ENCODE measurements around the gene AHR.

AHR gene

DNA sequence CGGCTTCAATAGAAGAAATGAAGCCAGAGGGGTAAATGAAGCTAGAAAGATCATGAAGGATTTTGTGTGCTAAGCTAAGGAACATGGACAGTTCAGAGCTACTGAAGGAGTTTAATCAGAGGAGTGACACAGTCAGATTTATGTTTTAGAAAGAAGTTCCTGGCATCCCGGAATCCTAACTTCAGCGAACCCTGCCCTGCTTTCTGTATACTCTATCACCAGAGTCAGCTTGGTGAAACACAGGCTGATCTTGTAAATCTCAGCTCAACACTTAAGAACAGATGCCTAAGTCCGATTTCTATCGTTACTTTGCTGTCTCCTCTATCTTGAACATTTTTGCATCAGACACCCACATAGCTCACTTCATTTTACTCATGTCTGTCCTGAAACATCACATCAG is 9.1 kb downstream of the AHR start:
- ATAC-seq (ENCODE audit: low read depth) (no peak), DNase-seq (ENCODE audit: low spot score) (no peak)
- H3K4me3 ChIP-seq (ENCODE audit: severe bottlenecking), result no peak overlapping the region
- H3K27ac ChIP-seq (ENCODE audit: poor library complexity, severe bottlenecking), result no peak overlapping the region
- peaks cover 38% of the 10 kb centered on the region for H3K36me3 ChIP-seq (ENCODE audit: low read depth)
- no peaks in the 10 kb centered on the region for H3K9me3 ChIP-seq (ENCODE audit: severe bottlenecking)
- no peaks in the 10 kb centered on the region for H3K27me3 ChIP-seq (ENCODE audit: insufficient read depth, poor library complexity, severe bottlenecking)
- TF ChIP-seq, protein P1, sequence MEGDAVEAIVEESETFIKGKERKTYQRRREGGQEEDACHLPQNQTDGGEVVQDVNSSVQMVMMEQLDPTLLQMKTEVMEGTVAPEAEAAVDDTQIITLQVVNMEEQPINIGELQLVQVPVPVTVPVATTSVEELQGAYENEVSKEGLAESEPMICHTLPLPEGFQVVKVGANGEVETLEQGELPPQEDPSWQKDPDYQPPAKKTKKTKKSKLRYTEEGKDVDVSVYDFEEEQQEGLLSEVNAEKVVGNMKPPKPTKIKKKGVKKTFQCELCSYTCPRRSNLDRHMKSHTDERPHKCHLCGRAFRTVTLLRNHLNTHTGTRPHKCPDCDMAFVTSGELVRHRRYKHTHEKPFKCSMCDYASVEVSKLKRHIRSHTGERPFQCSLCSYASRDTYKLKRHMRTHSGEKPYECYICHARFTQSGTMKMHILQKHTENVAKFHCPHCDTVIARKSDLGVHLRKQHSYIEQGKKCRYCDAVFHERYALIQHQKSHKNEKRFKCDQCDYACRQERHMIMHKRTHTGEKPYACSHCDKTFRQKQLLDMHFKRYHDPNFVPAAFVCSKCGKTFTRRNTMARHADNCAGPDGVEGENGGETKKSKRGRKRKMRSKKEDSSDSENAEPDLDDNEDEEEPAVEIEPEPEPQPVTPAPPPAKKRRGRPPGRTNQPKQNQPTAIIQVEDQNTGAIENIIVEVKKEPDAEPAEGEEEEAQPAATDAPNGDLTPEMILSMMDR (IDR thresholded peaks at IDR 0.05; ENCODE audit: poor library complexity, severe bottlenecking), result no peak
- peaks cover 37% of the 10 kb centered on the region for H3K4me1 ChIP-seq (ENCODE audit: insufficient read depth, poor library complexity, severe bottlenecking)

DNA sequence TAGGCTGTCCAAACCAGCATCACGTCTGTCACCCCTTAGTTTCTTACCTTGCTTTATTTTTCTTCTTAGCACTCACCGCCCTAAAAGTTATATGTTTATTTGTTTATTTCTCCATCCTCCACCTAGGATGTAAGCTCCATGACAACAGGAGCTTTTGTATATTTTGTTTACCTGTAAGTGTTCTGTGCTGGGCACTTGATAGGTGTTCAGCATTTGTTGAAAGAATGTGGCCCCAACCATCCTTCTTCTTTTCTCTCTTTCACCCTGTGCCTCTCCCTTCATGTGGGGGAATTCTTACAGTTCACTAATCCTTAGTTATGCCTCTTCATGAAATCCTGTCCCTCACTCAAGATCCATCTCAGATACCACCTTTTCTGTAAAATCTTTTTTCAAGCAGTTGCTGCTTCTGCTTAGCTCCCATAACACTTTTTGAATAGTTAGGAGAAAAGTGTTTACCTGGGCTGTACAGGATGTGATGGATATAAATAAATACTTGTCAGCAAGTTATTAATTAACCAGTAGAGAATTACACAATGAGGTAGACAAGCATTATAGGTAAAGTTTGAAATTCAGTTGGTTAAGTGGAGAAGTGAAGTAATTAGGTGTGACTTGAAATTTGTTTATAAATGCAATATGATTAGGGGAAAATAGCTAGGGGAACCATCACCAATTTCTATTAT is 9.7 kb downstream of the AHR start:
- ATAC-seq (ENCODE audit: low read depth), result no peak

DNA sequence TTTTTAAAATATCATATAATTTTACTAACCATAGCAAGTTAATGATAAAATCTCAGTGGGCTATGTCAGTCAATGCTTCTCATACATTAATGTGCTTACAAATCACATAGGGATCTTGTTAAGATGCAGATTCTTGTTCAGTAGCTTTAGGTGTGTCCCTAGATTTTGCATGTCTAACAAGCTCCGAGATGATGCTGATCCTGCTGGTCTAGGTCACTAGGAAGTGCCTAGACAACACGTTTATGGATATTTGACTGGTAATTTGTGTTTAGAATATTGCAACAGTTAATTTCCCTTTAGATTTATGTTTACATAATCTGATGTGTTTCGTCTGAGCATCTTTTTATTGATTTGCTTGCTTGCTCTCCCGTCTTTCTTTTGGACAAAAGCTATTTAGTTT is 12.7 kb downstream of the AHR start:
- Histone ChIP-seq H3K36me3 (ENCODE audit: low read depth) (peaks cover 71% of the 10 kb centered on the region), H3K4me3 (ENCODE audit: severe bottlenecking) (no peak overlapping the region), H3K9me3 (ENCODE audit: severe bottlenecking) (no peaks in the 10 kb centered on the region), H3K4me1 (ENCODE audit: insufficient read depth, poor library complexity, severe bottlenecking) (peaks cover 26% of the 10 kb centered on the region), H3K27me3 (ENCODE audit: insufficient read depth, poor library complexity, severe bottlenecking) (no peaks in the 10 kb centered on the region), H3K27ac (ENCODE audit: poor library complexity, severe bottlenecking) (no peak overlapping the region)
- TF ChIP-seq, protein P1 (IDR thresholded peaks at IDR 0.05; ENCODE audit: poor library complexity, severe bottlenecking), result no peak
- ATAC-seq (ENCODE audit: low read depth) (no peak), DNase-seq (ENCODE audit: low spot score) (no peak)

More for the DNA sequence above, 9.7 kb downstream of the AHR start:
- H3K4me3 ChIP-seq (ENCODE audit: severe bottlenecking), result no peak overlapping the region
- H3K27ac ChIP-seq (ENCODE audit: poor library complexity, severe bottlenecking), result no peak overlapping the region
- peaks cover 37% of the 10 kb centered on the region for H3K4me1 ChIP-seq (ENCODE audit: insufficient read depth, poor library complexity, severe bottlenecking)
- no peak for DNase-seq (ENCODE audit: low spot score)
- H3K36me3 ChIP-seq (ENCODE audit: low read depth), result peaks cover 44% of the 10 kb centered on the region
- TF ChIP-seq, protein P1 (IDR thresholded peaks at IDR 0.05; ENCODE audit: poor library complexity, severe bottlenecking), result no peak
- no peaks in the 10 kb centered on the region for H3K9me3 ChIP-seq (ENCODE audit: severe bottlenecking)
- H3K27me3 ChIP-seq (ENCODE audit: insufficient read depth, poor library complexity, severe bottlenecking), result no peaks in the 10 kb centered on the region

DNA sequence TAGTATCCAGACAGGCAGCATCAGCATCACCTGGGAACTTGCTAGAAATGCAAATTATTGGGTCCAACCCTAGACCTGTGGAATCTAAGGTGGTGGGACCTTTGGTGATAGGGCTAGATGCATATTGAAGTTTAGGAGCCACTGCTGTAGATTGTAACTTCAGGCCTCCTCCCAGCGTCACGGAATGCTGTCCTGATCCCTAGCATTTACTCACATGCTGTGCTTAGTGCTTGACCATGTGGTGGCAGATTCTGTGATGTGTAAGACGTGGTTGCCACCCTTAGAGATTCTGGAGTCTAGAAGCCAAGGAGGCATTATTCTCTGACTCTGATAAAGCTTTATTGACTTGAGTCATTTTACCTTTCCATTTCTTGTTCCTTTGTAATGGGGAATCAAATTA is 13.5 kb downstream of the AHR start:
- Histone ChIP-seq H3K4me3 (ENCODE audit: severe bottlenecking) (no peak overlapping the region), H3K4me1 (ENCODE audit: insufficient read depth, poor library complexity, severe bottlenecking) (peaks cover 20% of the 10 kb centered on the region), H3K36me3 (ENCODE audit: low read depth) (peaks cover 71% of the 10 kb centered on the region), H3K27ac (ENCODE audit: poor library complexity, severe bottlenecking) (no peak overlapping the region), H3K9me3 (ENCODE audit: severe bottlenecking) (no peaks in the 10 kb centered on the region), H3K27me3 (ENCODE audit: insufficient read depth, poor library complexity, severe bottlenecking) (no peaks in the 10 kb centered on the region)
- TF ChIP-seq, protein P1 (IDR thresholded peaks at IDR 0.05; ENCODE audit: poor library complexity, severe bottlenecking), result no peak
- ATAC-seq (ENCODE audit: low read depth), result no peak
- no peak for DNase-seq (ENCODE audit: low spot score)

DNA sequence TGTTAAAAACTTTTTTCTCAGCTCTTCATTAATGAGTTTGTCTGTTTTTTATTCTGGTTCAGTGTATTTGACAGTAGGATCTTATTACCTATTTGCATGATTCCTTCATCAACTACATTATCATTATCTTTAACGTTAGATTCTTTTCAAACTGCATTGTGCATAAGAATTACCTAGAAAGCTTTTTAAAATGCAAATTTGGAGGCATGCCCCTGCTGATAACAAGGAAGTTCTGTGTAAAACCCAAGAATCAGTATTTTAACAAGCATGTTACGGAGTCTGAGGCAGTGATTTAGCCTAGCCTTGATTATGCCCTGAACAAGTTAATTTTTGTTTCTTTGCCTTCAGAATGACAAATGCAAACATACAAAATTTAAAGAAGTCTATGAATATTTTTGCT is 14.2 kb downstream of the AHR start:
- H3K27ac ChIP-seq (ENCODE audit: poor library complexity, severe bottlenecking), result no peak overlapping the region
- H3K9me3 ChIP-seq (ENCODE audit: severe bottlenecking), result no peaks in the 10 kb centered on the region
- H3K4me3 ChIP-seq (ENCODE audit: severe bottlenecking), result no peak overlapping the region
- TF ChIP-seq, protein P1 (IDR thresholded peaks at IDR 0.05; ENCODE audit: poor library complexity, severe bottlenecking), result no peak
- ATAC-seq (ENCODE audit: low read depth), result no peak
- H3K4me1 ChIP-seq (ENCODE audit: insufficient read depth, poor library complexity, severe bottlenecking), result peaks cover 19% of the 10 kb centered on the region
- no peak for DNase-seq (ENCODE audit: low spot score)
- H3K36me3 ChIP-seq (ENCODE audit: low read depth), result peaks cover 76% of the 10 kb centered on the region
- no peaks in the 10 kb centered on the region for H3K27me3 ChIP-seq (ENCODE audit: insufficient read depth, poor library complexity, severe bottlenecking)
